NCI-H2196 treated with DMSO at 0.1 percent for 48 hours (cell line): ENCODE results near the gene C11orf91.
"Not testable (repeated sequence)": the region's sequence is repeated elsewhere in the genome, so short reads cannot be mapped to it uniquely, and the experiment has no call there.

Experiments
- DNase-seq: peaks from one replicate; lab custom pipeline; 2025; ENCODE audit not compliant: unreplicated experiment; lab: John Stamatoyannopoulos, UW

Gene C11orf91

DNA sequence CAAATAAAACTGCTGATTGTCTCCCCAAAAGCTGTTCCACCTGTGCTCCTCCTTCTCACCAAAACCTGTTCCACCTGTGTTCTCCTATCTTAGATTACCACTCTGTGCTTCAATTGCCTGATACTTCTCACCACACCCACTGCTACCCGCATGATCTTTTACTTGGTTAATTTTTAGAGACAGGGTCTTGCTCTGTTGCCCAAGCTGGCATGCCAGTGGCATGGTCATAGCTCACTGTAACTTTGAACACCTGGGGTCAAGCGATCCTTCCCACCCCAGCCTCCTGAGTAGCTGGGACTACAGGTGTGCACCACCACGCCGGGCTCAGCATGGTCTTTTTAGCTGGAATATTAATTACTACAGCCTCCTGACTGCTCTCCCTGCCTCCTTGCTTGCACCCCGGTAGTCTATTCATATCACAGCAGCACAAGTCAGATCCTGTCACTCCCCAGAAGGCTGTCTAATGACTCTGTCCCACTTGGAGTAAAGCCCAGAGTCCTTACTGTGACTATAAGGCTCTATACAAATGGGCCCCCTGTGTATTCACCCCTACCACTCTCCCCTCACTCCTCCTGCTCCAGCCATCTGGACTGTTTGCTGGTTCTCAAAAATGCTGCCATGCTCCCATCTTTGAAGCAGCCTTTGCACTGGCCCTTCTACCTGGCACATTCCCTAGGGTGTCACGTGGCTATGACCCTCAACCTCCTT is 3.5 kb downstream of the C11orf91 start:
- no peak for DNase-seq

- DNase-seq = no peak
Observed at GRCh38 chr11:33696411-33696810, 4.2 kb downstream of the C11orf91 start.

DNA sequence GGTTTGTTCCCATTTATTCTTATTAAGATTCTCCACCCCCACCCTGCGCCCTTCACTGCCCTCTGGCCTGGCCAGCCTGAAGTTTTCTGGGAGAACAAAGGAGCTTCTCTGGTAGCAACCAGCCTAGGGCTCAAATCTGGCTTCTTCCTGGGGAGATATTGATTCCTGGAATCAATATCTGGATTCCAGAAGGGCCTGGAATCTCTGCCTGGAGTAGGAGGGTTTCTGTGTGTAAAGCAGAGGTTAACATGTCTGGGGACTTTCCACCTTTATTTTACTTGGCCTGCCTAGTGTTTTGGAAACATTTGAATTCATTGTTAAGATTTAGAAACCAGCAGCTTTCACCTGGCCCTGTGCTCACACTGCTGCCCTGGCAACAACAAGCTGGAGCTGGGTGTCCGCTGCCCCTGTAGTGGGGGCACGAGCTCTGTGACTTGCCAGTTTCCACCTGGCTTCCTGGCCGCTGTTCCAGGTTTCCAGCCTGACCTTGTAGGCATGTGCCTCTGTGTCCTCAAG is 5.5 kb downstream of the C11orf91 start:
- DNase-seq = peak; percentile 4

- no peak for DNase-seq
Observed at GRCh38 chr11:33694346-33695050, 6.1 kb downstream of the C11orf91 start.

DNA sequence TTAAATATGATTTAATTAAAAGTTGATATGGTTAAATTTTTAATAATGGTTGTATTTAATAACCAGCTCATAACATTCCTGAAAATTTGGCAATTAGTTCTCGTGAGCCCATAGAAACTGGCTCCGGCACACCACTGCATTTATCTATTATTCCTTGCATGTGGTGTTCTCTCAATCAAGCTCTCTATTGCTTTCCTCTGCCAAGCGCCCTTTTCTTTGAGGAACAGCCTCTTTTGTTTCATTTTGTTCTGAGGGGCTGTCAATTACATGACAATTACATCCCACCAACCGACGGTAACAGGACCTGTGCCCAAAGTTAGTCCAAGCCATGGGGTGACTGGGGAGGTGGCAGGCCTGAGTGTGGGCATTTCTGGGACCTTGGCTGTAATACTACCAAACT is 8.1 kb downstream of the C11orf91 start:
- no peak for DNase-seq

GRCh38 chr11:33692013-33692504 is 8.6 kb downstream of the C11orf91 start:
- DNase-seq = peak; percentile 79

GRCh38 chr11:33691066-33691864 is 9.4 kb downstream of the C11orf91 start:
- no peak for DNase-seq

GRCh38 chr11:33690290-33691065 is 10.1 kb downstream of the C11orf91 start:
- DNase-seq = no peak

GRCh38 chr11:33689501-33689900 is 11.1 kb downstream of the C11orf91 start:
- no peak for DNase-seq

GRCh38 chr11:33689085-33689484 is 11.5 kb downstream of the C11orf91 start:
- no peak for DNase-seq

- DNase-seq = peak; percentile 43
Observed at GRCh38 chr11:33687733-33688479, 12.7 kb downstream of the C11orf91 start.

- DNase-seq = no peak
Observed at GRCh38 chr11:33685082-33685481, 15.5 kb downstream of the C11orf91 start.

- no peak for DNase-seq
Observed at GRCh38 chr11:33684003-33684706, 16.5 kb downstream of the C11orf91 start.

- no peak for DNase-seq
Observed at GRCh38 chr11:33682446-33682845, 18.2 kb downstream of the C11orf91 start.

GRCh38 chr11:33682019-33682418 is 18.6 kb downstream of the C11orf91 start:
- no peak for DNase-seq

GRCh38 chr11:33678616-33679015 is 22.0 kb downstream of the C11orf91 start:
- not testable (repeated sequence) for DNase-seq

DNA sequence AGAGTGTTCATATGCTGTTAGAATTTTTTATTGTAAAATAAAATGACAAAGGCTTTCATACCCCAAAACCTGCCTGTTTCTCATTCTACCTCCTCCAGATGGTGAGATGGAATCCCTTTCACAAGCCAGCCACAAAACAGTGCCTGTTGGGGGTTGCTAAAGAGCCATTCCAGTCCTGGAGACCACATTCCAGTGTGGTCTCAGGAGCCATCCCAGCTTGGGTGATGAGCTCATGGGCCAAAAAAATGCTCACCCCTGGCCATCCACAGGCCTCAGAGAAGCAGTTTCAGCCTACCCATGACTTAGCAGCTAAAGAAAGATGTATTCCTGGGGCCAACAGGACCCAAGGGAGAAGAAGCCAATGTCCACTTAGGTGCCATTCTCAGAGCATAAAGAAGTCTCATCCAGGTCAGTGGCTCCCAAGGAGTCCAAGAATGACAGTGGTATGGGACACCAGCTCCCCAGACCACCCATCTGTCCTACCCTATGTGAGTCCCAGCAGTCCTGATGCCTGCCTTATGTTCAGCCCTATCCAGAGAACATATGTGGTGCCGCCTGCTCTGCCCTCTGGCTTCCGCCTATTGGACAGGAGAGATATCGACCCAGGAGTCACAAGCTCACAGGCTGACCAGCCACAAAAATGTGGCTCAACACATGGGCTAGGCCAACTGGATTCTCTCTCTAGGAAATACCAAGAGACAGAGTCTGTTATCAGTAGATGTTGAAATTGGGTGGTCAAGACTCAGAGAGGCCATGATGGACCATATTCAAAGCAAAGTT is 26.4 kb downstream of the C11orf91 start:
- no peak for DNase-seq

DNA sequence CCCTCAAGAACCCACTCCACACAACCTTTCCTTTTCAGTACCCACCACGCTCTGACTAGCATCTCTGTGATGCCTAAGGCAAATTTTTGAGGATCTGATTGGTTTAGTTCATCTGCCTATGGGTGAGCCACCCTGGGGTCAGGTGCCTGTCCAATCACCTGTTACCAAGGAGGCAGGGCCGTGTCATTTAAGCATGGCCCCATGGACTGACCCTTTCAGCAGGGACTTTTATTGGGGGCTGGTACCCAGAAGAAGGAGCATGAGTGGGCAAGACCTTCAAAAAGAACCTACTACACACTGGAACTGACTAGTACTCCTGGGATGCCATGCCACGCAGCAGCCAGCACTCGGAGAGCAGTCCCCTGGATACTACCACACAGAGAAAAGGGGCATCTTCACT is 28.4 kb downstream of the C11orf91 start:
- DNase-seq = no peak
